Measurements from ENCODE around the gene HLA-DPB1. TPM values are rescaled to one million over a fixed set of nuclear protein-coding genes. Genes with fewer than 3 reads are reported as not detected.
A peak's percentile ranks its signal among the peaks of the same experiment; 100 is the strongest.

Gene HLA-DPB1
- total RNA-seq, 4 donors from 2014 or later, result 38.6 to 95.8 (median 61.7) TPM

- peak; percentile 75 for DNase-seq (ENCODE audit: extremely low spot score)
- peaks cover 0 to 12% (median 7%) of the 10 kb centered on the region in 4 donors for H3K4me1 ChIP-seq
- no peaks in the 10 kb centered on the region for H3K36me3 ChIP-seq
- H3K27ac ChIP-seq (replicated peaks in 1 of 4), result no peak overlapping the region
- no peak for TF ChIP-seq CTCF (IDR thresholded peaks at IDR 0.05)
- no peak for TF ChIP-seq POLR2A (IDR thresholded peaks at IDR 0.05; ENCODE audit: low read depth)
- TF ChIP-seq EP300 (IDR thresholded peaks at IDR 0.05), result no peak
- no peak for TF ChIP-seq POLR2AphosphoS5 (IDR thresholded peaks at IDR 0.05)
- peaks cover 0 to 72% (median 26%) of the 10 kb centered on the region in 4 donors for H3K27me3 ChIP-seq
- intact Hi-C loops (cut with DNase I), result no loop called here
- WGBS, result 62% methylated on average over 7 of the region's 7 CpGs
- H3K4me3 ChIP-seq, result no peak overlapping the region
- no peaks in the 10 kb centered on the region for H3K9me3 ChIP-seq
Measured at GRCh38 chr6:33113755-33114154, 38.0 kb downstream of the HLA-DPB1 start.

GRCh38 chr6:33114406-33114805 lies 38.6 kb downstream of the HLA-DPB1 start:
- Histone ChIP-seq H3K27ac (replicated peaks in 1 of 4) (no peak overlapping the region), H3K36me3 (no peaks in the 10 kb centered on the region), H3K4me3 (no peak overlapping the region), H3K4me1 (peaks cover 0 to 12% (median 7%) of the 10 kb centered on the region in 4 donors), H3K9me3 (no peaks in the 10 kb centered on the region), H3K27me3 (peaks cover 0 to 70% (median 26%) of the 10 kb centered on the region in 4 donors)
- TF ChIP-seq POLR2AphosphoS5 (IDR thresholded peaks at IDR 0.05), result no peak
- TF ChIP-seq POLR2A (IDR thresholded peaks at IDR 0.05; ENCODE audit: low read depth), result no peak
- TF ChIP-seq EP300 (IDR thresholded peaks at IDR 0.05), result no peak
- TF ChIP-seq CTCF (IDR thresholded peaks at IDR 0.05), result no peak
- intact Hi-C loops (cut with DNase I), result no loop called here
- no peak for DNase-seq (ENCODE audit: extremely low spot score)

DNA sequence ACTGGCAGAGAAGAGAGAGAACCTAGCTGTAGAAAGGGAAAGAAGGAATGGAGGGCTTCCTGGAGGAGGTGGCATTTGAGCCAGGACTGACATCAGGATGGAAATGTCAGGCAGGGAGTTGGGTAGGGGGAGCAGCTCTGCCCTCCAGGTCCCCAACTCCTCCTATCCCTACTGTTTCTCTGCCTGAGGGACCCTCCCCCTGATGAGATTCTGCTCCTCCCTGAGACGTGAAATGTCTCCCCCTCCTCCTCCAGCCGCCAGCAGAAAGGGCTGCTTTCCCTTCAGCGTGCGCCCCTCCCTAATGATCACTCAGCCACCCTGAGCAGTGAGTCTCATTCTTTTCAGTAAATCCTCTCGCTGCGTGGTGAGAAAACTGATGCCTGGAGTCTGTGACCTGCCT lies 40.6 kb downstream of the HLA-DPB1 start:
- no peak overlapping the region for H3K27ac ChIP-seq (replicated peaks in 1 of 4)
- H3K4me1 ChIP-seq, result peaks cover 0 to 12% (median 7%) of the 10 kb centered on the region in 4 donors
- H3K36me3 ChIP-seq, result no peaks in the 10 kb centered on the region
- no peak overlapping the region for H3K4me3 ChIP-seq
- intact Hi-C loops (cut with DNase I), result loop anchor here (5.0 kb wide), 1 partner anchor 131 kb away; no protein-coding TSS in a partner anchor
- no peaks in the 10 kb centered on the region for H3K9me3 ChIP-seq
- TF ChIP-seq POLR2A (IDR thresholded peaks at IDR 0.05; ENCODE audit: low read depth) (no peak), EP300 (IDR thresholded peaks at IDR 0.05) (no peak), POLR2AphosphoS5 (IDR thresholded peaks at IDR 0.05) (no peak), CTCF (IDR thresholded peaks at IDR 0.05) (no peak)
- peaks cover 0 to 69% (median 26%) of the 10 kb centered on the region in 4 donors for H3K27me3 ChIP-seq
- DNase-seq (ENCODE audit: extremely low spot score), result no peak
- WGBS, result 4% methylated on average over 6 of the region's 6 CpGs

- peaks cover 0 to 12% (median 7%) of the 10 kb centered on the region in 4 donors for H3K4me1 ChIP-seq
- H3K27ac ChIP-seq (replicated peaks in 1 of 4), result no peak overlapping the region
- no peaks in the 10 kb centered on the region for H3K9me3 ChIP-seq
- no peak for DNase-seq (ENCODE audit: extremely low spot score)
- peaks cover 0 to 63% (median 26%) of the 10 kb centered on the region in 4 donors for H3K27me3 ChIP-seq
- H3K36me3 ChIP-seq, result no peaks in the 10 kb centered on the region
- WGBS, result 4% methylated on average over 30 of the region's 32 CpGs
- no peak for TF ChIP-seq EP300 (IDR thresholded peaks at IDR 0.05)
- no peak for TF ChIP-seq POLR2A (IDR thresholded peaks at IDR 0.05; ENCODE audit: low read depth)
- no peak for TF ChIP-seq POLR2AphosphoS5 (IDR thresholded peaks at IDR 0.05)
- TF ChIP-seq CTCF (IDR thresholded peaks at IDR 0.05), result no peak
- intact Hi-C loops (cut with DNase I), result loop anchor here (5.0 kb wide), 1 partner anchor 130 kb away; no protein-coding TSS in a partner anchor
- H3K4me3 ChIP-seq, result no peak overlapping the region
Measured at GRCh38 chr6:33116841-33117711, 41.3 kb downstream of the HLA-DPB1 start.

Data from esophagus muscularis mucosa (tissue), 4 donors.